SW 1271 (cell line): ENCODE measurements around the gene ANKS1B.
"Not testable (repeated sequence)": the region's sequence is repeated elsewhere in the genome, so short reads cannot be mapped to it uniquely, and the experiment has no call there.

Source experiments
- DNase-seq, 2 experiments: peaks; one replicate each; lab custom pipeline; 2025; lab: John Stamatoyannopoulos, UW

Gene ANKS1B

GRCh38 chr12:99372257-99372920 is 612.3 kb downstream of the ANKS1B start:
- no peak for DNase-seq

GRCh38 chr12:99370421-99371138 is 614.2 kb downstream of the ANKS1B start:
- no peak for DNase-seq

GRCh38 chr12:99367181-99367580 is 617.6 kb downstream of the ANKS1B start:
- DNase-seq = no peak

- no peak for DNase-seq
Observed at GRCh38 chr12:99352269-99352668, 632.5 kb downstream of the ANKS1B start.

- DNase-seq = no peak
Observed at GRCh38 chr12:99343960-99344359, 640.8 kb downstream of the ANKS1B start.

- no peak for DNase-seq
Observed at GRCh38 chr12:99339663-99340062, 645.1 kb downstream of the ANKS1B start.

GRCh38 chr12:99334285-99335056 is 650.3 kb downstream of the ANKS1B start:
- DNase-seq = no peak

- DNase-seq = no peak
Observed at GRCh38 chr12:99332936-99333591, 651.7 kb downstream of the ANKS1B start.

- DNase-seq = no peak
Observed at GRCh38 chr12:99330216-99330615, 654.5 kb downstream of the ANKS1B start.

- DNase-seq = not testable (repeated sequence)
Observed at GRCh38 chr12:99321210-99321609, 663.5 kb downstream of the ANKS1B start.

GRCh38 chr12:99311373-99311772 is 673.4 kb downstream of the ANKS1B start:
- no peak for DNase-seq

- no peak for DNase-seq
Observed at GRCh38 chr12:99309812-99310211, 674.9 kb downstream of the ANKS1B start.

- no peak for DNase-seq
Observed at GRCh38 chr12:99302874-99303273, 681.9 kb downstream of the ANKS1B start.

GRCh38 chr12:99287136-99287535 is 697.6 kb downstream of the ANKS1B start:
- DNase-seq = no peak

- no peak for DNase-seq
Observed at GRCh38 chr12:99284161-99284560, 700.6 kb downstream of the ANKS1B start.

- no peak for DNase-seq
Observed at GRCh38 chr12:99282624-99283023, 702.1 kb downstream of the ANKS1B start.

- DNase-seq = no peak
Observed at GRCh38 chr12:99282086-99282485, 702.6 kb downstream of the ANKS1B start.

- no peak for DNase-seq
Observed at GRCh38 chr12:99281277-99281676, 703.5 kb downstream of the ANKS1B start.

GRCh38 chr12:99278899-99279298 is 705.8 kb downstream of the ANKS1B start:
- DNase-seq = no peak

- no peak for DNase-seq
Observed at GRCh38 chr12:99277591-99278379, 707.0 kb downstream of the ANKS1B start.

GRCh38 chr12:99271071-99271470 is 713.7 kb downstream of the ANKS1B start:
- DNase-seq = no peak

- DNase-seq = no peak
Observed at GRCh38 chr12:99267038-99267437, 717.7 kb downstream of the ANKS1B start.
